ENCODE measurements around the gene CIAO2B. TPM values are rescaled to one million over a fixed set of nuclear protein-coding genes. Genes with fewer than 3 reads are reported as not detected.

Gene CIAO2B
- total RNA-seq, 2 experiments from 2014 or later: 150 to 162 TPM

DNA sequence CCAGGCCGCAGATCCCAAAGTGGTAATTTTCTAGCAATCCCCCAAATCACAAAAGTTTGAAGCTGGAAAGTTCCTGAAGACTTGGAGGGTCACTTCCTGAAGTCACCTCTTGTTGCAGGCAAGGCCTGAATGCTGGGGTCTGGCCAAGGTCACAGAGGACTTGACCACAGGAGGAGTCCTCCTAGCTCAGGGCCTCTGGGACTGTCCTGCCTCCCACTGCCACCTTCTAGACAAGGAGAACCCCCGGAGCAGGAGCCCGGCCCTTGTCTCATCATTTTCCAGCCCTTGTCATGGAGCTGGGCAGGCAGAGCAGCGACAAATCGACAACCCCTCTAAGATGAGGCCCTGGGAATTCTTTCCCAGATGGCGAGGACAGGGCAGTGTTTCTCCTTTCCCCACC lies 15.8 kb downstream of the CIAO2B start:
- TF ChIP-seq, protein P1, sequence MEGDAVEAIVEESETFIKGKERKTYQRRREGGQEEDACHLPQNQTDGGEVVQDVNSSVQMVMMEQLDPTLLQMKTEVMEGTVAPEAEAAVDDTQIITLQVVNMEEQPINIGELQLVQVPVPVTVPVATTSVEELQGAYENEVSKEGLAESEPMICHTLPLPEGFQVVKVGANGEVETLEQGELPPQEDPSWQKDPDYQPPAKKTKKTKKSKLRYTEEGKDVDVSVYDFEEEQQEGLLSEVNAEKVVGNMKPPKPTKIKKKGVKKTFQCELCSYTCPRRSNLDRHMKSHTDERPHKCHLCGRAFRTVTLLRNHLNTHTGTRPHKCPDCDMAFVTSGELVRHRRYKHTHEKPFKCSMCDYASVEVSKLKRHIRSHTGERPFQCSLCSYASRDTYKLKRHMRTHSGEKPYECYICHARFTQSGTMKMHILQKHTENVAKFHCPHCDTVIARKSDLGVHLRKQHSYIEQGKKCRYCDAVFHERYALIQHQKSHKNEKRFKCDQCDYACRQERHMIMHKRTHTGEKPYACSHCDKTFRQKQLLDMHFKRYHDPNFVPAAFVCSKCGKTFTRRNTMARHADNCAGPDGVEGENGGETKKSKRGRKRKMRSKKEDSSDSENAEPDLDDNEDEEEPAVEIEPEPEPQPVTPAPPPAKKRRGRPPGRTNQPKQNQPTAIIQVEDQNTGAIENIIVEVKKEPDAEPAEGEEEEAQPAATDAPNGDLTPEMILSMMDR (IDR thresholded peaks at IDR 0.05): no peak
- no peaks in the 10 kb centered on the region for H3K4me1 Mint-ChIP-seq (ENCODE audit: low read depth)
- H3K4me3 Mint-ChIP-seq: no peak overlapping the region
- intact Hi-C loops (cut with micrococcal nuclease): no loop called here
- no peak overlapping the region for H3K27ac Mint-ChIP-seq
- POLR2A ChIA-PET: interaction anchor here (0.6 to 1.0 kb wide), 2 partner anchors 10 to 705 kb away, joined by 3 read pairs; no protein-coding TSS in a partner anchor
- H3K9me3 Mint-ChIP-seq: no peaks in the 10 kb centered on the region
- H3K27me3 Mint-ChIP-seq: peaks cover 9% of the 10 kb centered on the region
- CTCF ChIA-PET: interaction anchor here (0.8 to 2.8 kb wide), 6 partner anchors 9 to 43 kb away, joined by 3 to 13 read pairs (median 6); partner anchors contain the start of gene CES3
- H3K36me3 Mint-ChIP-seq (ENCODE audit: low read depth): no peaks in the 10 kb centered on the region
- DNase-seq (no peak), ATAC-seq (no peak)

DNA sequence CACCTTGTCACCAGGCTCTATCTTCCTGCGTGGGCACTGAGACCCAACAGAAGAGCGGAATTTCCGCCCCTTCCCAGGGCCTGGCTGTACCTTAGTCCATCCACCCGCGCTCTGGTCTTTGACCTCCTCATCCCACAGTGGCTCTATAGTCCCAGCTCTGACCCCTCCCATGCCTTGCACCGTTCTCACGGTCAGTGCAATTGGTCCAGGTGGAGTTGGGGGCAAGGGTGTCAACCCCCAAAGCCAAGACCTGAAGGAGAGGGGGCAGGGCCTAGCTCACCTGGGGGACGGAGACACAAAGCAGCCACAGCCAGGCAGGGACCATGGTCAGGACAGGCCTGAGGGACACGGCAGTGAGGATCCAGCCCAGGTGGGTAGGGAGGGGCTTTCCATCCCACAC lies 16.5 kb downstream of the CIAO2B start:
- ChIA-PET POLR2A (no interaction called here), CTCF (interaction anchor here (1.7 to 2.8 kb wide), 4 partner anchors 8 to 22 kb away, joined by 4 to 13 read pairs (median 10); no protein-coding TSS in a partner anchor)
- intact Hi-C loops (cut with micrococcal nuclease): no loop called here
- ATAC-seq: no peak
- Mint-ChIP-seq H3K9me3 (no peaks in the 10 kb centered on the region), H3K4me3 (no peak overlapping the region), H3K4me1 (ENCODE audit: low read depth) (no peaks in the 10 kb centered on the region), H3K36me3 (ENCODE audit: low read depth) (no peaks in the 10 kb centered on the region), H3K27ac (no peak overlapping the region), H3K27me3 (peaks cover 3% of the 10 kb centered on the region)
- DNase-seq: no peak
- TF ChIP-seq, protein P1 (IDR thresholded peaks at IDR 0.05): no peak

DNA sequence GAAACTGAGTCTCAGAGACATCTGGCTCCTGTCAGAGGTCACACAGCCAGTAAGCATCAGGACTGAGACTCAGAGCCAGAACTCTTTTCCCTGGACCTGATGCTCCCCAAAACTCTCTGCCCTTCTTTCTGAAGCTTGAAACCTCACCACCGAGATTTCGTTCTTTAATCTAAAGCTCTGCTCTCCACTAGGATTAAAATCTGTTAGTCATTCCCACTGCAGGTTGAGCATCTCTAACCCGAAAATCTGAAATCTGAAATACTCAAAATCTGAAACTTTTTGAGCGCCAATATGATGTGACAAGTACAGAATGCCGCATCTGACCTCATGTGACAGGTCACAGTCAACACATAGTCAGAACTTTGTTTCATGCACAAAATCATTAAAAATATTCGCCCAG lies 17.7 kb downstream of the CIAO2B start:
- Mint-ChIP-seq H3K9me3 (no peaks in the 10 kb centered on the region), H3K27ac (no peak overlapping the region), H3K36me3 (ENCODE audit: low read depth) (no peaks in the 10 kb centered on the region), H3K27me3 (peaks cover 3% of the 10 kb centered on the region), H3K4me3 (no peak overlapping the region), H3K4me1 (ENCODE audit: low read depth) (no peaks in the 10 kb centered on the region)
- TF ChIP-seq, protein P1 (IDR thresholded peaks at IDR 0.05): no peak
- CTCF ChIA-PET: interaction anchor here (1.5 to 2.8 kb wide), 2 partner anchors 12 to 86 kb away, joined by 5 to 13 read pairs; partner anchors contain the start of gene NAE1
- POLR2A ChIA-PET: no interaction called here
- intact Hi-C loops (cut with micrococcal nuclease): no loop called here
- DNase-seq (no peak), ATAC-seq (no peak)

- DNase-seq: no peak
- H3K36me3 Mint-ChIP-seq (ENCODE audit: low read depth): no peaks in the 10 kb centered on the region
- TF ChIP-seq, protein P1 (IDR thresholded peaks at IDR 0.05): no peak
- CTCF ChIA-PET: no interaction called here
- H3K27ac Mint-ChIP-seq: no peak overlapping the region
- no peaks in the 10 kb centered on the region for H3K27me3 Mint-ChIP-seq
- ATAC-seq: no peak
- no peak overlapping the region for H3K4me3 Mint-ChIP-seq
- H3K9me3 Mint-ChIP-seq: no peaks in the 10 kb centered on the region
- H3K4me1 Mint-ChIP-seq (ENCODE audit: low read depth): peaks cover 2% of the 10 kb centered on the region
- POLR2A ChIA-PET: interaction anchor here (1.2 kb wide), 1 partner anchor 10 kb away, joined by 4 read pairs; no protein-coding TSS in a partner anchor
- intact Hi-C loops (cut with micrococcal nuclease): no loop called here
Measured at GRCh38 chr16:66915041-66915440, 19.2 kb downstream of the CIAO2B start.

GRCh38 chr16:66914541-66914940 lies 19.7 kb downstream of the CIAO2B start:
- Mint-ChIP-seq H3K27me3 (no peaks in the 10 kb centered on the region), H3K9me3 (no peaks in the 10 kb centered on the region), H3K27ac (no peak overlapping the region), H3K4me3 (no peak overlapping the region), H3K36me3 (ENCODE audit: low read depth) (no peaks in the 10 kb centered on the region), H3K4me1 (ENCODE audit: low read depth) (peaks cover 2% of the 10 kb centered on the region)
- DNase-seq (no peak), ATAC-seq (no peak)
- POLR2A ChIA-PET: no interaction called here
- TF ChIP-seq, protein P1 (IDR thresholded peaks at IDR 0.05): no peak
- intact Hi-C loops (cut with micrococcal nuclease): no loop called here
- CTCF ChIA-PET: no interaction called here

Data from activated CD8-positive, alpha-beta T cell treated with anti-CD3 and anti-CD28 coated beads for 36 hours (primary cell).